ENCODE results near the gene OR9G1. TPM values are rescaled to one million over a fixed set of nuclear protein-coding genes. Genes with fewer than 3 reads are reported as not detected.

Gene OR9G1
- total RNA-seq, 2 donors from 2014 or later, result not detected

DNA sequence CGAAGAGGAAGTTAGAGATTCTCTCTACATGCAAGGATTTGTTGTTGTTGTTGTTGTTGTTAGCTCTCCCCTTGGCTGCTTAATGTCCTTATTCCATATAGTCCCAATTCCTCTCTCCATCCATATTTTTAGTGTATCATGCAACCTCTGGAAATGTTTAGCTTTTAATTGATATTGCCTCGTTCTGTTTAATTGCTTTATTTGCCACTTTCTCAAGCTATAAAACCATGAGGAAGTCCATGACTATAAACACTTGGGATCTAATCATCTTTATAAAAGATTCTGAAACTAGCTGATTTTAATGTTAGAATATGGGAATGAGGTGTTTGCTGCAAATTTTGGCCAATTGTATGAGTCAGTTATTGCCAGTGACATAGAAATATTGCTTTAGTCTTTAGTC is 5.5 kb upstream of the OR9G1 start:
- intact Hi-C loops (cut with DNase I), result no loop called here
- TF ChIP-seq, protein P1, sequence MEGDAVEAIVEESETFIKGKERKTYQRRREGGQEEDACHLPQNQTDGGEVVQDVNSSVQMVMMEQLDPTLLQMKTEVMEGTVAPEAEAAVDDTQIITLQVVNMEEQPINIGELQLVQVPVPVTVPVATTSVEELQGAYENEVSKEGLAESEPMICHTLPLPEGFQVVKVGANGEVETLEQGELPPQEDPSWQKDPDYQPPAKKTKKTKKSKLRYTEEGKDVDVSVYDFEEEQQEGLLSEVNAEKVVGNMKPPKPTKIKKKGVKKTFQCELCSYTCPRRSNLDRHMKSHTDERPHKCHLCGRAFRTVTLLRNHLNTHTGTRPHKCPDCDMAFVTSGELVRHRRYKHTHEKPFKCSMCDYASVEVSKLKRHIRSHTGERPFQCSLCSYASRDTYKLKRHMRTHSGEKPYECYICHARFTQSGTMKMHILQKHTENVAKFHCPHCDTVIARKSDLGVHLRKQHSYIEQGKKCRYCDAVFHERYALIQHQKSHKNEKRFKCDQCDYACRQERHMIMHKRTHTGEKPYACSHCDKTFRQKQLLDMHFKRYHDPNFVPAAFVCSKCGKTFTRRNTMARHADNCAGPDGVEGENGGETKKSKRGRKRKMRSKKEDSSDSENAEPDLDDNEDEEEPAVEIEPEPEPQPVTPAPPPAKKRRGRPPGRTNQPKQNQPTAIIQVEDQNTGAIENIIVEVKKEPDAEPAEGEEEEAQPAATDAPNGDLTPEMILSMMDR (IDR thresholded peaks at IDR 0.05), result no peak
- no peaks in the 10 kb centered on the region for H3K4me1 ChIP-seq
- H3K9ac ChIP-seq (ENCODE audit: low read depth in 2 of 2, low read length in 2 of 2), result no peak overlapping the region
- no peaks in the 10 kb centered on the region for H3K36me3 ChIP-seq
- no peak overlapping the region for H3K4me3 ChIP-seq
- no peaks in the 10 kb centered on the region for H3K9me3 ChIP-seq
- H3K27ac ChIP-seq, result no peak overlapping the region
- no peak for DNase-seq
- no peaks in the 10 kb centered on the region for H3K27me3 ChIP-seq

- H3K27me3 ChIP-seq, result no peaks in the 10 kb centered on the region
- H3K4me1 ChIP-seq, result no peaks in the 10 kb centered on the region
- H3K9ac ChIP-seq (ENCODE audit: low read depth in 2 of 2, low read length in 2 of 2), result no peak overlapping the region
- no peak for DNase-seq
- no peaks in the 10 kb centered on the region for H3K36me3 ChIP-seq
- H3K4me3 ChIP-seq, result no peak overlapping the region
- H3K27ac ChIP-seq, result no peak overlapping the region
- no peaks in the 10 kb centered on the region for H3K9me3 ChIP-seq
- TF ChIP-seq, protein P1 (IDR thresholded peaks at IDR 0.05), result no peak
- intact Hi-C loops (cut with DNase I), result no loop called here
These were observed 1.5 kb downstream of the OR9G1 start for GRCh38 chr11:56700242-56700913.

- H3K9me3 ChIP-seq, result no peaks in the 10 kb centered on the region
- no peak for DNase-seq
- intact Hi-C loops (cut with DNase I), result no loop called here
- H3K4me1 ChIP-seq, result no peaks in the 10 kb centered on the region
- H3K4me3 ChIP-seq, result no peak overlapping the region
- no peaks in the 10 kb centered on the region for H3K27me3 ChIP-seq
- no peak overlapping the region for H3K9ac ChIP-seq (ENCODE audit: low read depth in 2 of 2, low read length in 2 of 2)
- TF ChIP-seq, protein P1 (IDR thresholded peaks at IDR 0.05), result no peak
- no peaks in the 10 kb centered on the region for H3K36me3 ChIP-seq
- no peak overlapping the region for H3K27ac ChIP-seq
These were observed 2.1 kb downstream of the OR9G1 start for GRCh38 chr11:56700914-56701485.

- Histone ChIP-seq H3K36me3 (no peaks in the 10 kb centered on the region), H3K27me3 (no peaks in the 10 kb centered on the region), H3K4me1 (no peaks in the 10 kb centered on the region), H3K9me3 (no peaks in the 10 kb centered on the region), H3K4me3 (no peak overlapping the region), H3K9ac (ENCODE audit: low read depth in 2 of 2, low read length in 2 of 2) (no peak overlapping the region), H3K27ac (no peak overlapping the region)
- DNase-seq, result no peak
- TF ChIP-seq, protein P1 (IDR thresholded peaks at IDR 0.05), result no peak
- intact Hi-C loops (cut with DNase I), result no loop called here
These were observed 7.0 kb downstream of the OR9G1 start for GRCh38 chr11:56705784-56706396.

DNA sequence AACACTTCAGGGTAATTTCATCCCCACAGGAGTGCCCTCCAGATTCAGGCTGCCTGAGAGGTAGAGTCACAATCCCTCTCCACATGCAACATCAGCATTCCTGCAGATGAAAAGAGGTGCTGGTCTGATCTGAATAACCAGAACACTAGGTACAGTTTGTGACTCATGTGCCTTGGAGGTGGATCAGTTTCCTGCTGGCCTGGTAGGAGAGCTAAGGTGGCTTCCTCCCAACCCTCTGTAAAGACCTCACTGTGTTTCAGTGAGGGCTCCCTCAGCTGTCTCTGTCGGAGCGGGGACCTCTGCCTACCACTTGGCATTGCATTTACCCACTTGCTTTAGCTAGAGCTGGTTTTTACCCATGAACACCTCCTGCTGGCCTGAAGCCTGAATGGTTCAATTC is 7.6 kb downstream of the OR9G1 start:
- TF ChIP-seq, protein P1 (IDR thresholded peaks at IDR 0.05), result no peak
- Histone ChIP-seq H3K9ac (ENCODE audit: low read depth in 2 of 2, low read length in 2 of 2) (no peak overlapping the region), H3K36me3 (no peaks in the 10 kb centered on the region)

More for the DNA sequence above, 7.6 kb downstream of the OR9G1 start:
- no peak for DNase-seq
- no peak overlapping the region for H3K4me3 ChIP-seq
- no peak overlapping the region for H3K27ac ChIP-seq
- H3K27me3 ChIP-seq, result no peaks in the 10 kb centered on the region
- H3K9me3 ChIP-seq, result no peaks in the 10 kb centered on the region
- intact Hi-C loops (cut with DNase I), result no loop called here
- no peaks in the 10 kb centered on the region for H3K4me1 ChIP-seq
